GM18909 (cell line): ENCODE results near the gene AKT3.

Source experiments
- ATAC-seq: cut with Tn5 transposase; IDR thresholded peaks from one replicate; pipeline ENCODE4 v1.9.1; 2021; ENCODE audit warnings: mild to moderate bottlenecking; ENCODE audit not compliant: unreplicated experiment, poor library complexity

The AKT3 gene

GRCh38 chr1:243449373-243449772 is 400.7 kb downstream of the AKT3 start:
- ATAC-seq: no peak

- no peak for ATAC-seq
Measured at GRCh38 chr1:243447844-243448243, 402.2 kb downstream of the AKT3 start.

GRCh38 chr1:243447347-243447746 is 402.7 kb downstream of the AKT3 start:
- no peak for ATAC-seq

GRCh38 chr1:243443557-243443956 is 406.5 kb downstream of the AKT3 start:
- ATAC-seq: no peak

- no peak for ATAC-seq
Measured at GRCh38 chr1:243441601-243442000, 408.4 kb downstream of the AKT3 start.

GRCh38 chr1:243440406-243440805 is 409.6 kb downstream of the AKT3 start:
- no peak for ATAC-seq

GRCh38 chr1:243438815-243439214 is 411.2 kb downstream of the AKT3 start:
- no peak for ATAC-seq
